Breast epithelium (tissue), 4 donors: ENCODE data around the gene SUV39H1. TPM values are rescaled to one million over a fixed set of nuclear protein-coding genes. Genes with fewer than 3 reads are reported as not detected.

Experiments used
- DNase-seq, 2 donors: peaks; one replicate each; pipeline ENCODE4 v3.0.0-alpha.2; 2019; ENCODE audit warnings: low spot score in 2 of 2
- H3K27ac ChIP-seq, 2 donors: fragments of 200-600 bp; sonication (generic) in 1 of 2; one replicate each; pipeline ENCODE4 v1.5.1; 2016 to 2019; ENCODE audit warnings: mild to moderate bottlenecking in 1 of 2
- H3K27me3 ChIP-seq, 2 donors: fragments of 200-600 bp; sonication (generic) in 1 of 2; one replicate each; pipeline versions ENCODE4 v1.5.1 to v1.6.0; 2017 to 2019; ENCODE audit warnings: control low read depth in 1 of 2, mild to moderate bottlenecking in 1 of 2
- H3K36me3 ChIP-seq: fragments of 200-600 bp; one replicate; pipeline ENCODE4 v1.5.1; 2019
- H3K4me1 ChIP-seq, 2 donors: fragments of 200-600 bp; sonication (generic); one replicate each; pipeline ENCODE4 v1.5.1; 2016 to 2019; ENCODE audit warnings: control low read depth in 1 of 2
- H3K4me3 ChIP-seq, 3 donors: fragments of 200-600 bp; sonication (generic); 1 replicate in 2 of 3; 2 replicates in 1 of 3; pipeline ENCODE4 v1.5.1; 2016 to 2019; ENCODE audit warnings: mild to moderate bottlenecking in 3 of 3, moderate library complexity in 2 of 3
- H3K9me3 ChIP-seq, 2 donors: fragments of 200-600 bp; sonication (generic) in 1 of 2; one replicate each; pipeline ENCODE4 v1.5.1; 2016 to 2019; ENCODE audit warnings: control low read depth in 1 of 2
- POLR2A ChIP-seq: fragments of 450-650 bp; IDR thresholded peaks from one replicate; pipeline ENCODE4 v1.6.1; 2016; ENCODE audit warnings: antibody characterized with exemption, mild to moderate bottlenecking, moderate library complexity
- POLR2AphosphoS5 ChIP-seq, 3 donors: sonication (generic); formaldehyde crosslinking; IDR thresholded peaks; one replicate each; pipeline ENCODE4 v1.6.1; 2017; ENCODE audit warnings: antibody characterized with exemption in 3 of 3
- intact Hi-C: fragments of 100-400 bp; cut with DNase I; formaldehyde crosslinking; loops from one replicate; pipeline ENCODE4 v1.15.1; 2023; ENCODE audit warnings: low total_unique reads
- total RNA-seq, 3 donors: library from RNA; depleted of rRNA; stranded (reverse); fragments of >200 nt; gene quantifications; one replicate each; pipeline ENCODE4 v1.1.0, GENCODE V29; 2016
- TF ChIP-seq, protein P1 (sequence below), 3 donors: fragments of 450-650 bp; IDR thresholded peaks; one replicate each; pipeline ENCODE4 v1.5.1; 2016 to 2017; ENCODE audit warnings: antibody characterized with exemption in 3 of 3, mild to moderate bottlenecking in 3 of 3, moderate library complexity in 3 of 3

Gene SUV39H1
- total RNA-seq, 3 donors from 2014 or later, result 3.6 to 7.0 (median 5.3) TPM

DNA sequence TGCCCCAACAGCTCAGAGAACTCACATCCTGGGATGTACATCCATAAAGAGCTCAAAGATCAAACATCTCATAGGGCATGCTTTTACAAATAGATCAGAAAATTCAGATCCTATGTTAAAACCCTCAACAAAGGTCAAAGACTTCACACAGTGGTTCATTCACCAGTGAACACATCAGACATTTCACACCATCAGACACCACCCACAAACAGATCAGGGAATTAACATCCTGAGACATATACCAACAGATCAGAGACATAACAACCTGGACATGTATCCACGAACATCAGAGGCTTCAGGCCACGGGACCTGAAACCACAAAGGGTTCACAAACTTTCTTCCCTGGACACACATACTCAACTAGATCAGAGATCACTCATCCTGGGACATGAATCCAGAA, 23.4 kb downstream of the SUV39H1 start:
- Histone ChIP-seq H3K4me1 (no peaks in the 10 kb centered on the region), H3K9me3 (no peaks in the 10 kb centered on the region), H3K27me3 (peaks cover 0 to 13% of the 10 kb centered on the region in 2 donors), H3K36me3 (no peaks in the 10 kb centered on the region), H3K4me3 (no peak overlapping the region), H3K27ac (no peak overlapping the region)
- intact Hi-C loops, result no loop called here
- TF ChIP-seq POLR2AphosphoS5 (IDR thresholded peaks at IDR 0.05) (no peak), POLR2A (no peak)
- TF ChIP-seq, protein P1, sequence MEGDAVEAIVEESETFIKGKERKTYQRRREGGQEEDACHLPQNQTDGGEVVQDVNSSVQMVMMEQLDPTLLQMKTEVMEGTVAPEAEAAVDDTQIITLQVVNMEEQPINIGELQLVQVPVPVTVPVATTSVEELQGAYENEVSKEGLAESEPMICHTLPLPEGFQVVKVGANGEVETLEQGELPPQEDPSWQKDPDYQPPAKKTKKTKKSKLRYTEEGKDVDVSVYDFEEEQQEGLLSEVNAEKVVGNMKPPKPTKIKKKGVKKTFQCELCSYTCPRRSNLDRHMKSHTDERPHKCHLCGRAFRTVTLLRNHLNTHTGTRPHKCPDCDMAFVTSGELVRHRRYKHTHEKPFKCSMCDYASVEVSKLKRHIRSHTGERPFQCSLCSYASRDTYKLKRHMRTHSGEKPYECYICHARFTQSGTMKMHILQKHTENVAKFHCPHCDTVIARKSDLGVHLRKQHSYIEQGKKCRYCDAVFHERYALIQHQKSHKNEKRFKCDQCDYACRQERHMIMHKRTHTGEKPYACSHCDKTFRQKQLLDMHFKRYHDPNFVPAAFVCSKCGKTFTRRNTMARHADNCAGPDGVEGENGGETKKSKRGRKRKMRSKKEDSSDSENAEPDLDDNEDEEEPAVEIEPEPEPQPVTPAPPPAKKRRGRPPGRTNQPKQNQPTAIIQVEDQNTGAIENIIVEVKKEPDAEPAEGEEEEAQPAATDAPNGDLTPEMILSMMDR (IDR thresholded peaks at IDR 0.05), result no peak
- DNase-seq, result no peak

DNA sequence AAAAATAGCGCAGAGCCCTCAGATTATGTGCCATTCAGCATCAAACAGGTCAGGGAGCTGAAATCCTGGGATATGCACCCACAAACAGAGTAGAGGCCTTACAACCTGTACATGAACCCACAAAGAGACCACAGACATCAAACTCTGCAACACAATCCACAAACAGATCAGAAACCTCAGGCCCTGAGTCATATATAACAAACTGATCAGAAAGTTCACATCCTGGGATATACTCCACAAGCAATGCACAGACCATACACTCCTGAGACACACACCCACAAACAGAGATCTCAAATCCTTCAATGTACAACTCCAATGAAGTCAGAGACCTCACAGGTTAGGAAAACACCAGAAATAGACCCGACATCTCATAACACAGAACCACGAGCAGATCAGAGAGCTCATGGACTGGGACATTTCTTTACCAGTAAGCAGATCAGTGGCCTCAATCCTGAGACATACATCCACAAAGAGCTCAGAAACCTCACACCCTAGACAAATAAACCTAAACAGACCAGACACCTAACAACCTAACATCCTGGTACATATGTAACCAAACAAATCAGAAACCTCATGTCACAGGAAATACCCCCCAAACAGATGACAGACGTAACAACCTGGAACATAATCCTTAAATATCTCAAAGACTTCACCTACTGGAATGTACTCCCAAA, 24.2 kb downstream of the SUV39H1 start:
- Histone ChIP-seq H3K4me3 (no peak overlapping the region), H3K4me1 (no peaks in the 10 kb centered on the region), H3K27me3 (peaks cover 0 to 13% of the 10 kb centered on the region in 2 donors), H3K9me3 (no peaks in the 10 kb centered on the region), H3K36me3 (no peaks in the 10 kb centered on the region), H3K27ac (no peak overlapping the region)
- intact Hi-C loops, result no loop called here
- DNase-seq, result no peak
- TF ChIP-seq, protein P1 (IDR thresholded peaks at IDR 0.05), result no peak
- no peak for TF ChIP-seq POLR2A

DNA sequence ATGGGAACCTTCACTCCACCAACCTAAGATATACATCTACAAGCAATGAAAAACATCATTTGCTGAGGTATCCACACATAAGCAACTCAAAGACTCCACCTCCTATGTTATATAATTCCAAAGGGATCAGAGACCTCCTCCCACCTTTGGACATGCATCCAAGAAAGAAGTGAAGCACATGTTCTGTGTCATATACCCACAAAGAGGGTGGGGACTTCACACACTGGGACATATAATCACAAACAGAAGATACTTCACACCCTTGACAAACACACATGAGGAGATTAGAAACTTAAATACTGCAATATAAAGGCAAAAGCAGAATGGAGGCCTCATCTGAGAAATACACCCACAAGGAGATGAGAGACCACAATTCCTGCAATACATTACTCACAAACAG, 25.4 kb downstream of the SUV39H1 start:
- TF ChIP-seq POLR2A (no peak), POLR2AphosphoS5 (IDR thresholded peaks at IDR 0.05) (no peak)
- TF ChIP-seq, protein P1 (IDR thresholded peaks at IDR 0.05), result no peak
- Histone ChIP-seq H3K27me3 (peaks cover 0 to 13% of the 10 kb centered on the region in 2 donors), H3K27ac (no peak overlapping the region), H3K4me1 (no peaks in the 10 kb centered on the region), H3K9me3 (no peaks in the 10 kb centered on the region), H3K4me3 (no peak overlapping the region), H3K36me3 (no peaks in the 10 kb centered on the region)
- DNase-seq, result no peak
- intact Hi-C loops, result no loop called here

DNA sequence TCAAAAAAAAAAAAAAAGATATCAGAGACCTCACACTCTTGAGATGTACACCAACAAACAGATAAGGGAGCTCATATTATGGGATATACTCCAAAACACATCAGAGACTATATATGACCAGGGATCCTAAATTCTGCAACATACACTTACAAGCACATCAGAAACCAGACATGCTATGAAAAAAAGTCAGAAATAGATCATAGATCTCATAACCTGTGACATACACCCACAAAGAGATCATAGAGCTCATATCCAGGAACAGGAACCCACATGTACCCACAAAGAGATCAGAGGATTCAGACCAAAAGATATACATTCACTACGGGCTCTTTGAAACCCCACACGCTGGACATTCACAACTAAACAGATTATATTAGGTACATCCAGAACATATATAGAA, 30.1 kb downstream of the SUV39H1 start:
- no peak overlapping the region for H3K27ac ChIP-seq
- no peaks in the 10 kb centered on the region for H3K36me3 ChIP-seq
- no peak for DNase-seq
- H3K27me3 ChIP-seq, result peaks cover 0 to 15% of the 10 kb centered on the region in 2 donors
- no peak overlapping the region for H3K4me3 ChIP-seq
- H3K9me3 ChIP-seq, result no peaks in the 10 kb centered on the region
- no peaks in the 10 kb centered on the region for H3K4me1 ChIP-seq
- TF ChIP-seq POLR2AphosphoS5 (IDR thresholded peaks at IDR 0.05) (no peak), POLR2A (no peak)
- TF ChIP-seq, protein P1 (IDR thresholded peaks at IDR 0.05), result no peak
- intact Hi-C loops, result no loop called here

DNA sequence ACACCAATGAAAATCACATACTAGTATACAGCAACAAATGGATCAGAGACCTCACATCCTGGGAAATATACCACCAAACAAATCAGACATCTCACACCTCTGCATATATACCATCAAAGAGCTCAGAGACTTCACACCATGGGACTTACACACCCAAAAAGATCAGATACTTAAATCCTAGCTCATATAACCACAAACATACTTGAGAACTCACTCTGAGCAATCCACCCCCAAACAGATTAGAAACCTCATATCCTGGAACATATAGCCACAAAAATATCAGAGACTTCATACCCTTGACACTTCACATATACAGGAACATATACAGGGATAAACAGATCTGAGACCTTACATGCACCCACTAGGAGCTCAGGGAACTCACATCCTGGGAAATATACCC, 32.1 kb downstream of the SUV39H1 start:
- Histone ChIP-seq H3K4me3 (no peak overlapping the region), H3K4me1 (no peaks in the 10 kb centered on the region), H3K27ac (no peak overlapping the region), H3K27me3 (peaks cover 0 to 22% of the 10 kb centered on the region in 2 donors), H3K9me3 (no peaks in the 10 kb centered on the region), H3K36me3 (no peaks in the 10 kb centered on the region)
- no peak for TF ChIP-seq POLR2AphosphoS5 (IDR thresholded peaks at IDR 0.05)
- TF ChIP-seq, protein P1 (IDR thresholded peaks at IDR 0.05), result no peak
- TF ChIP-seq POLR2A, result no peak
- no peak for DNase-seq
- intact Hi-C loops, result no loop called here
